ENCODE measurements around the gene METRNL. TPM values are rescaled to one million over a fixed set of nuclear protein-coding genes. Genes with fewer than 3 reads are reported as not detected.

Gene METRNL
- total RNA-seq, 1 donor from 2014 or later = 76.2 TPM

Other genes starting within 250 kb of the METRNL start
- gene ZNF750, start 239.6 kb upstream of the METRNL start, total RNA-seq (ENCODE audit: low replicate concordance) = 10.3 and 34.7 TPM in 2 replicates